GM18951 (cell line): Measurements from ENCODE around the gene A4GNT.
"Not testable (repeated sequence)": the region's sequence is repeated elsewhere in the genome, so short reads cannot be mapped to it uniquely, and the experiment has no call there.

Experiments
- POLR2A ChIP-seq: IDR thresholded peaks from 4 replicates; pipeline ENCODE4 v1.6.1; 2011; ENCODE audit warnings: mild to moderate bottlenecking; ENCODE audit not compliant: insufficient read length, insufficient read depth; ENCODE audit errors: extremely low read depth
- in situ Hi-C: fragments of 300-500 bp; cut with MboI; formaldehyde crosslinking; loops from one replicate; pipeline ENCODE4 v1.12.0; 2022; ENCODE audit warnings: low sequenced_read_pairs, mixed read lengths, inconsistent platforms; ENCODE audit not compliant: unreplicated experiment

A4GNT gene

GRCh38 chr3:138105598-138105997, 26.6 kb downstream of the A4GNT start:
- TF ChIP-seq POLR2A: no peak
- in situ Hi-C loops: no loop called here

- in situ Hi-C loops: no loop called here
- no peak for TF ChIP-seq POLR2A
Measured at GRCh38 chr3:138103466-138103865, 28.7 kb downstream of the A4GNT start.

- in situ Hi-C loops: not testable (repeated sequence)
Measured at GRCh38 chr3:138101351-138101940, 30.7 kb downstream of the A4GNT start.

GRCh38 chr3:138099417-138099816, 32.8 kb downstream of the A4GNT start:
- no peak for TF ChIP-seq POLR2A
- in situ Hi-C loops: no loop called here

GRCh38 chr3:138097192-138098172, 34.7 kb downstream of the A4GNT start:
- no peak for TF ChIP-seq POLR2A
- in situ Hi-C loops: no loop called here

- in situ Hi-C loops: no loop called here
- no peak for TF ChIP-seq POLR2A
Measured at GRCh38 chr3:138093721-138094120, 38.5 kb downstream of the A4GNT start.

- TF ChIP-seq POLR2A: no peak
- in situ Hi-C loops: no loop called here
Measured at GRCh38 chr3:138092023-138092422, 40.2 kb downstream of the A4GNT start.

GRCh38 chr3:138089091-138089490, 43.1 kb downstream of the A4GNT start:
- TF ChIP-seq POLR2A: no peak
- in situ Hi-C loops: no loop called here

GRCh38 chr3:138085745-138086144, 46.4 kb downstream of the A4GNT start:
- in situ Hi-C loops: not testable (repeated sequence)

- TF ChIP-seq POLR2A: no peak
- in situ Hi-C loops: no loop called here
Measured at GRCh38 chr3:138084196-138084595, 48.0 kb downstream of the A4GNT start.

GRCh38 chr3:138082992-138083386, 49.2 kb downstream of the A4GNT start:
- in situ Hi-C loops: no loop called here
- no peak for TF ChIP-seq POLR2A

- in situ Hi-C loops: no loop called here
- no peak for TF ChIP-seq POLR2A
Measured at GRCh38 chr3:138082085-138082991, 49.9 kb downstream of the A4GNT start.

- no peak for TF ChIP-seq POLR2A
- in situ Hi-C loops: no loop called here
Measured at GRCh38 chr3:138081371-138082084, 50.7 kb downstream of the A4GNT start.
